GM18520 (cell line): Measurements from ENCODE around the gene POFUT1.
"Not testable (repeated sequence)": the region's sequence is repeated elsewhere in the genome, so short reads cannot be mapped to it uniquely, and the experiment has no call there.

ENCODE experiments used
- ATAC-seq: cut with Tn5 transposase; IDR thresholded peaks from one replicate; pipeline ENCODE4 v1.9.1; 2021; ENCODE audit not compliant: unreplicated experiment

Gene POFUT1

GRCh38 chr20:32188376-32189122 is 19.1 kb upstream of the POFUT1 start:
- ATAC-seq: no peak

DNA sequence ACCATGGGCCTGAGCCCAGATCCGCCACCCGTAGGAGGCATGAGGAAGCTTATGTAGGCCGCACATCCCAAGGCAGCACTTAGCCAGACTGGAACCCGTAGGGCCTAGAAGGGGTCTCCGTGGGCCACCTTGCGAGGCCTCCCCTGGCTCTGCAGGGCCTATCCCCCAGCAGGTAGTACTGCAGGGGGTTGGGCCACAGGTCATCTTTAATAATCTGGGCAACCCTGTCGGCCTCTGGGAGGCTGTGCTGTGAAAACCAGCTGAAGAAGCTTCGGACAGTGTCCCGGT is 18.6 kb upstream of the POFUT1 start:
- no peak for ATAC-seq

DNA sequence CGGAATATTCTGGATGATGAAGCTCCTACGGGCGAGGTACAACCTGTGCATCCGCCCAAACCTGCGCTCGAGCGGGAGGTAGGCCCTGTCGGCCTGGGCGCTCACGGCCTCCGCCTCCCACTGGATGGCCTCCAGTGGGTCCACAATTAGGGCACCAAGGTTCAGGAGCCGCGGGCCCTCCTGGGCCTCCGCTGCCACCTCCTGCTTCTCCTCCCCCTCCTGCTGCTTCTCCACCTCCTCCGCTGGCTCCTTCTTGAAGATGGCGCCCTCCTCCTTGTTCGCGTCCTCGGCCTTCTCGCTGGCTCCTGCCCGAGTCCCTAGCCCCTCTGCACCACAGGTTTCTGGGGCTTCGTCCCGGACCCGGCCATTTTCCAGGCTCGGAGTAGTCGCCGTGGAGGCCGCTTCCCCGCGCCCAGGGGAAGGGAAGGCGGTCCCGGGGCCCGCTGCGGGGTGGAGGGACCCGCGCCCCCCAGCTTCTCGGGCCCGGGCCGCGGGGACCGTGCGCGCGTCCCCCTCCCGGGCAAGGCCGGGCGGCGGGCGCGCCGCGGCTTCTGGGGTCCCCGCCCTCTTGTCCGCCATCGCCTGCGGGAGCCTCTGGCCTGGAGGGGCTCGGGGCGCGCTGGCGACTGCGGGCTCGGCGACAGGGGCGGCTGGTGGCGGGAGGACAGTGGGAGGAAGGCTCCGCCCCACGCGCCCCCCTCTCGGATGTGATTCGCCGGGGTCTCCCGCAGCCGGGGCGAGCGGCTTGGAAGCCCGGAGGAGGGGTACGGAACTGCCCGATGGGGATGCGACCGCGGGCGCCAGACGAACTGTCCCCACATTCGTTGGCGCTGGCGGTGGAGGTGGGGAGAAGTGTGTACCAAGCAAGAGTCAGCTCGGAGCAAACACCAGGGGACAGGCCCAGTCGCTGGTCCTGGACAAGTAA is 17.7 kb upstream of the POFUT1 start:
- no peak for ATAC-seq

DNA sequence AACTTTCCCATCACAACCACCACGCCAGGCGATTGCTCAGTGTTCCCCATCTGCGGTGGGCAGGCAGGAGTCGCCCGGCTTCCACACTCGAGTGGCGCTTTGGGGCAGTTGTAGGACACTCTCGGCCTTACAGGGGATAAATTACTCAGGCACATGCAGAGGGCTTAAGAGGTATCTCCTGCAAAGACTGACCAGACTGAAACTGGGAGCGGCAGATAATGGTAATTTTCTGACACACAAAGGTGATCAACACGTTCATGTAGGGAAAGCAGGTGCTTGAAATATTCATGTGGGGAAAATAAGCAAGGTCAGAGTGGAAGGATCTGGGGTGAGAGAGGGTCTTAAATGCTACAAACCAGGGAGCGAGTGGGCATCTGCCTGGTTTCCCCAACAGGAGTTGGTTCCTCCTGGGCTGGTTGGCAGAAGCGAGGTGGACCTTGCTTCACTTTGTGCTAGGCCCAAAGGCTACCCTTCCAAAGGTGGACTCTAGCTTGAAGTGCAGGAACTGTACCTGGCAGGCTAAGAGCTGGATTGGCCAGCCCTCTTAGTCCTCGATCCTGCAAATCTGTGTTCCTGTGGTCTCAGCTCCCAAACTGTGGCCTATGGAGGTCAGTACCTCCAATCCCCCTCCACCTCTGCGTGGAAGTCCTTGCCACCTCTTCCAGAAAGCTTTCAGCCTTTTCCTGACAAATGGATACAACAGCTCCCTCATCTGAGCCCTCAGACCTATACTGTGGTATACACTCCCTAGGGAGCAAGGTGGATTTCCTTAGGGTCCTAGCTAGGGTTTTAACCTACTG is 16.9 kb upstream of the POFUT1 start:
- no peak for ATAC-seq

DNA sequence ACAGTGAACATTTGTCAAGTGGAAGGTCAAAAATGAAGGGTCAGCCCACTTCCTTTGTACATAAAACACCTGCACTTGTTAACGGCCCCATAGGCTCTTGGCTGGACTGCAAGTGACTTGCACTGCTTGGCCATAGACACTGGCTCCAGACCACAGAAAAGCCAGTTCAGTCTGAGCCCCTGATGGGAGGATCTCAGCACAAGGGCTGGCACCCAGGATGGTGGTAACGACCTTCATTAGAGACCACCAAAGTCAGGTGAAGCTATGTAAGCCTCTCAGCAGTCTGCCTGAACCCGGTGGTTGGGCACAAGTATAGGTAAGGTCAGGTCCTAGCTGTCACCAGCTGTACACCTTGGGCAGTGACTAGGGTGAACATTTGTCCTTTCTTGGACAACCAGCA is 16.3 kb upstream of the POFUT1 start:
- no peak for ATAC-seq

- no peak for ATAC-seq
Observed at GRCh38 chr20:32191873-32192272, 15.8 kb upstream of the POFUT1 start.

GRCh38 chr20:32192698-32193097 is 15.0 kb upstream of the POFUT1 start:
- ATAC-seq: no peak

GRCh38 chr20:32193336-32193735 is 14.3 kb upstream of the POFUT1 start:
- ATAC-seq: not testable (repeated sequence)

GRCh38 chr20:32193996-32194395 is 13.7 kb upstream of the POFUT1 start:
- ATAC-seq: no peak

DNA sequence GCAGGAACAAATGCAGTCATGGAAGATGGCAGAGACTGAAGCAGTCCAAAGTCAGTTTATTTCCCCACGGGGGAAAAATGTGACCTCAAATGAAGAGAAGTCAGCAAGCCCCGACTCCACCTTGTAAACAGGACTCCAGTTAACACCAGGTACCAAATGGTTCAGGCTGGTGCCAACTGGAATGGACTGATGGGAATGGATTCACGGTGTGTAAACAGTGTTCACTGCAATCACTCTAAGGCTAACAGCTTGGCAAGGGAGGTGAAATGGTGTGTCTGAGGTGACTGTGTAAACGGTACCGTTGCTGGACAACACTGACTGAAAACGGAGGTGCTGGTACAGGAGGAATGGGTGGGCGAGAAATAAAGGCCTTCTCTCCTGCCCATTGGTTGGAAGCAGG is 12.1 kb upstream of the POFUT1 start:
- no peak for ATAC-seq

DNA sequence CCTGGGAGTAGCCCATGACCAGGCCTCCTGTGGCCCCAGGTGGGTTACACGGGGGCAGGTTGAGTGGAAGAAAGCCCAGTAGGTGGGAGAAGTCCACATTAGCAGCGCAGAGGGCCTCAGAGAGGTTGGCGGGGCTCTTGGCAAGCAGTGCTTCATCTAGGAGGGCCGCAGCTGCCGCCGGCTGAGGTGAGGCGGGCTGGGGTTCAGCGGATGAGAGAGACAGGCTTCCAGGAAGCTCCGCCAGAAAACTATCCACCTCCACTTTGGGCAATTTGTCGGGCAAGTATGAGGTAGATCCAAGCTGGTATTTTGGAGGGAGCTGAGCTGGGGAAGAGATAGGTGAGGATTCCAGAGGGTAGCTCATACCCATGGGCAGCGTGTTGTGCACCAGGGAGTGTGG is 11.1 kb upstream of the POFUT1 start:
- not testable (repeated sequence) for ATAC-seq

DNA sequence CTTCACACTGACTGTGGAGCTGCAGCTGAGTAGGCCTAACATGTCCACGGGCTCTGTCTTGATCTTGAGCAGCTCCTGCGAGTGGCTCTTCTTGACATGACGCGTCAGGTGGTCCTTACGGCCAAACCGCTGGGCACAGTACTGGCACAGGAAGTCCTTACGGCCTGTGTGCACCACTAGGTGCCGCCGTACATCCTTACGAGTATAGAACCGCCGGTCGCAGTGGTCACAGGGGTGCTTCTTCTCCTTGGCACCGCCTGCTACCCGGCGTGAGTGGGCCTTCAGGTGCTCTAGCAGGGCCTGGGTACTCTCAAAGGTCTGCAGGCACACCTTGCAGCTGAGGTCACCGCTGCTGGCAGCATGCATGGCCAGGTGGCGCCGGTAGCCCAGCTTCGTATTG is 10.5 kb upstream of the POFUT1 start:
- ATAC-seq: not testable (repeated sequence)

DNA sequence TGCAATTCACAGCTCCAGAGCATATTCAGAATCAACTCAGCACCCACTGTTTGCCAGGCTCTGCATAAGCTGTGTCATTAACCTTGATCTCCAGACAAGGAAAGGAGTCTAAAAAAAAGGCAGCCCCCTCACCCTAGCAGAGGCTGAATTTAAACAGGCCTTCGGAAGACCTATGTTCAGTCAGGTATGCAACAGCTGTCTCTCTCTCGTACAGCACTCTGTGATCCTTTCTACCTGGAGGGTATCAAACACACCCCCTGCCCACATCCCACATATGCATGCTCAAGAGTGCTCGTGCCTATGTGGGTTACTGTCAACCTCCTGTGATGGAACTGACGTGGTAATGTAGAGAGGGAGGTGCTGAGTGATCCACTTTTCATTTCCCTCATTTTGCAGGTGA is 8.7 kb upstream of the POFUT1 start:
- no peak for ATAC-seq

DNA sequence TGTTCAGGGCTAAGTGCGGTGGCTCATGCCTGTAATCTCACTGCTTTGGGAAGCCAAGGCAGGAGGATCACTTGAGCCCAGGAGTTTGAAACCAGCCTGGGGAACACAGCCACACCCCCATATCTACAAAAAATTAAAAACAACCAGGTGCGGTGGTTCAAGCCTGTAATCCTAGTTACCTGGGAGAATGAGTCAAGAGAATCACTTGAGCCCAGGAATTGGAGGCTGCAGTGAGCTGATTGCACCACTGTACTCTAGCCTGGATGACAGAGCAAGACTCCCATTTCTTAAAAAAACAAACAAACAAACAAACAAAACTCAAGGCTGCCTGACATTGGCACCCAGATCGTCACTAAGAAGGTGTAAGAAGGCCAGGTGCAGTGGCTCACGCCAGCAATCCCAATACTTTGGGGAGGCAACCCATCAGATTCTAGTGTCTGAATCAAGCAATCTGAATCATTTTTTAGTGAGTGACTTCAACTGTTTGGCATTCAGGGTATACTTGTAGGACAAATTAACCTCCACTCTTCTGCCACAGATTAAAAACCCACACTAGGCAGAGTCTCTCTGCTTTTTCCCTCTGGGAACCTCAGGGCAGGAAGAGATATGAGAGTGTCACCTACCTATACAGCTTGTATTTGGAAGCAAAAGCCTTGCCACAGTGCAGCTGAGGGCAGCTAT is 6.2 kb upstream of the POFUT1 start:
- no peak for ATAC-seq

DNA sequence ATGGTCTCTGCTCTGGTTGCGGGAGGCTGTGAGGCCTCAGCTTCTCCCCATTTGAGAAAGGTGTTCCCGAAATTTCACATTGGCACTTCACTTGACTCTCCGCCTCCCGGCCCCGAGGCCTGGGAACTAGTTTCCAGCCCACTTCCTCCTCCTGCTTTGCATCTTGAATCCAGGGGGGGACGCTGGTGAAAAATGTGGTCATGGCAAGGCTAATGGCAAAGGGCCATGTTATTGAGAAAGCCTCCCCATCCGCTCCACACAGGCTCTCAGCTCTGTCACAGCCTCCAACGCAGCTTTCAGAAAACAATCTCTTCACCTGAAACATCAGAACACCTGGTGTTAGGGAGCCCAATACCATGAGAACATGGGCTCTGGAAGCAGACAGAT is 5.7 kb upstream of the POFUT1 start:
- no peak for ATAC-seq

- ATAC-seq: no peak
Observed at GRCh38 chr20:32203356-32204204, 4.1 kb upstream of the POFUT1 start.

GRCh38 chr20:32204205-32205109 is 3.2 kb upstream of the POFUT1 start:
- ATAC-seq: no peak

DNA sequence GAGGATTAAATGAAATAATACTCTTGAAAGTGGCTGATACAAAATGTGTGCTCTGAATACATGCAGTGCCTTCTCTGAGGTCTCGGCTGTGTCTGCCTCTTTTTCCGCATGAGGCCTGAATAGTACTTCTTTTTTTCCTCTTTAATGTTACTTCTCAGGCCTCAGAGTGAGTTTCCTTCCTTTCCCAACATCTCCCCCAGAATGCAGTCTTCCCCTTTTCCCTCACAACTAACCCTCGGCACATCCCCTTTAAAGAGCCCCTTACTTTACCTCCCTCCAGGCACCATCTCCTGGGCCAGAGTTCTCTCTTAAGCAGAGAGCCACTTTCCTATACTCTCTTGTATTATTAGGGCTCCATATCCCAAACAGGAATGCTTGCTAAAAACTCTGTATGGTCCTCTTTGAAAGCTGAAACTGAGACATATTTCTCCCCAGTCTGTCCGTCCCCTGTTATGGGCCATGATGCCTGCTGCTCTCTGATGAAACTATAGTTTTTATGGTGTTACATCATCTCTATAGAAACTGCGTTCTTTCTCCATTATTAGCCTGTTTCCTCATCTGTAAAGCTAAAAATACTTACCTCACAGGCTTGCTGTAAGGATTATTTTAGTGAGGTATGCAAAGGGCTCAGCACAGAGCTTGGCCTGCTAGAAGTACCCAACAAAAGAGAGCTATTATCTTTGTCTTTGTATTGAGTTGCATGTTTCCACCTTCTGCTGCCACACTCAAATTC is 2.4 kb upstream of the POFUT1 start:
- no peak for ATAC-seq
